IPS-18c (cell line): ENCODE results near the gene IL18R1.

ENCODE experiments used
- H3K4me3 ChIP-seq: 2 replicates; pipeline ENCODE4 v1.7.0; 2013; ENCODE audit warnings: low read depth, mild to moderate bottlenecking, low read length, moderate library complexity; ENCODE audit not compliant: insufficient read depth
- H3K9me3 ChIP-seq: one replicate; pipeline ENCODE4 v1.6.1; 2013; ENCODE audit warnings: mild to moderate bottlenecking, low read length, moderate library complexity; ENCODE audit not compliant: control insufficient read depth, insufficient read depth

Gene IL18R1

DNA sequence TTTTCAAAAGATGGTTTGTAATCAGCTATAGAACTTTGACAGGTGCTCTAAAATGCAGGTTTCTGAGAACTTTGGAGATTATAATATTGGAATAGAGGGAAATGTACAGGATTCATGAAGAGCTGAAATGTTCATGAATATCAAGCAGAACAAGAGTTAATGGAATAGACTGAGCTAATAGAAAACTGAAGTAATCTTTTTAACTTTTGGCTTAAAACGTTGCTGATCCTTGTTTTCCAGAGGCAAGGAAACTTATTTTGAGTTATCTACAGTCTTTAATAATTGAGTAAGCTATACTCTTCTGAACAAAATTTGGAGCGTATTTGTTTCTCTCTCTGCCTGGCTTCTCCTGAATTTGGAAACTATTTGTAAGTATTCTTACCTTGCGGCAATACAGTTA lies 56.6 kb downstream of the IL18R1 start:
- peaks cover 9% of the 10 kb centered on the region for H3K9me3 ChIP-seq
- no peak overlapping the region for H3K4me3 ChIP-seq

GRCh38 chr2:102417946-102418345 lies 62.4 kb downstream of the IL18R1 start:
- H3K4me3 ChIP-seq = no peak overlapping the region
- H3K9me3 ChIP-seq = peaks cover 3% of the 10 kb centered on the region

DNA sequence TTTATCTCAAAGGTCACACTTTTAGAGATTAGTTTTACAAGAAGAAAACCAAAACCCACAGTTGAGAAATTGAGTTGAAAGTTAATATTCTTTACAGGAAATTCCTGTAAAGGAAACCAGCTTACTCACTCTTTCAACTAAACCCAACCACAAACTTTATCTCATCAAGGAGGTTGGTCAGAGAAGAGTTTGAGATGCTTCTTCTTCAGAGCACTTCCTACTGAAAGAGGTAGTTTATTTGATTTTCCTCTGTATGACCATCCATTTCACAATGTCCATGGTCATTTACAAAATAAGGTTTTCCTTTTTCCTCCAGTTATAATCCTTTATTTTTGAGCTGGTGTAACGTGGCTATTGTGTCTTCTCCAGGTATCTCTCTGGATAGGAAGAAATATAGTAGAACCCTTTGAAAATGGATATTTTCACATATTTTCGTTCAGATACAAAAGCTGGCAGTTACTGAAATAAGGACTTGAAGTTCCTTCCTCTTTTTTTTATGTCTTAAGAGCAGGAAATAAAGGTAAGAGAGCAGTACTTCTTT lies 62.9 kb downstream of the IL18R1 start:
- no peak overlapping the region for H3K4me3 ChIP-seq
- peaks cover 3% of the 10 kb centered on the region for H3K9me3 ChIP-seq

DNA sequence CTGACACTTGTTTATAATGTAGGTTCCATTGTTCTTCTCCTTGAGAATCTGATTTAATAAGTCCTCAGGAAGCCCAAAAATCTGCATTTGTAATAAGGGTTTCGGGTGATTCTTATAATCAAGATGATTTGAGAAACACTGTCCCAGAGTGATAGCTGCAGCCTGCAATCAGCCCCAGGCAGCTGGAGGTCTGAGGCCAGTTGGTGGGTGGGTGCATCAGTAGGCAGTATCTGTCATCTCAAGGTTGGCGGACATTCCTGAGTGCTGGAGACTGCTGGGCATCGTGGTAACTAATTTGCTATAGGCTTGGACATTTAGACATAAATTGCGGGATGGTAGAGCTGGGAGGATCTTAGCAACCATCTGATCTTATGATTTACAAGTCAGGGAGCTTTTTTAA lies 64.7 kb downstream of the IL18R1 start:
- H3K9me3 ChIP-seq = no peaks in the 10 kb centered on the region
- H3K4me3 ChIP-seq = no peak overlapping the region

DNA sequence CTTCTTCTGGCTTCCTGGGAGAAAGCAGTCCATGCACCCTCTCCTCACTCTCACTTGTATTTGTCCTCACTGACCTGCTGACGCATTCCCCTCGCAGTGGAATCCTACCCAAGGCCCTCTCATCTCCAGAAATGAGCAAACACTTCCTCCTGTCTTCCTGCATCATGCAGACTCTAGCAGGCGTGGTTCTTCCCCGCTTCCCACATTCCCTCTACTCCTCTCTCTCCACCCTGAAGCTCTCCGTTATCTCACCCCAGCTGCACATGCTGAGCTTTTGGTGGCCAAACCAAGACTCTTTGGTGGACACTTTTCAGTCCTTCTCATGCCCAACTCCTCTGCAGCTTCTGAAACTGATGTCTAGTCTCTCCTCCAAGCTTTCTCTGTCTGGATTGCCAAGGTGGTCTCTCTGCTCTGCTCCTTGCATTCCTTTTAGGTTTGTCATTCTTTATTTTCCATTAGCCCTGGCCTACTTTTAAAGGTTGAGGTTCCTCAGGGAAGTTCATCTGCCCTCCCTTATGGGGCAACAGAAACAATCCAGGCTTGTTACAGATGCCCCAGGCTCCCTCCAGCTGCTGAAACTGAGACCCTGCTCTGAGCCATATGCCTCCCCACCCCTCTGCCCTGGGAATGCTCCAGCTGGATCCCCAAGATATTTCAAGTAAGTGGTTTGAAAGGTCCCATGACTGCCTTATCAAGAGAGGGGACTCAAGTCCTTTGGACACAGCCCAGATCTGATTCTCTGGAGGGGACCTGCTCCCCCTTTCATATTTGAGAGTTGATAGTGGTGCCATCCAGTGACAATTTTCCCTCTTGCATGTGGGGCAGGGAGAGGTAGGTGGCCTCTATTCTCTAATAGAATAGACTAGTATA lies 66.5 kb downstream of the IL18R1 start:
- Histone ChIP-seq H3K4me3 (no peak overlapping the region), H3K9me3 (no peaks in the 10 kb centered on the region)

DNA sequence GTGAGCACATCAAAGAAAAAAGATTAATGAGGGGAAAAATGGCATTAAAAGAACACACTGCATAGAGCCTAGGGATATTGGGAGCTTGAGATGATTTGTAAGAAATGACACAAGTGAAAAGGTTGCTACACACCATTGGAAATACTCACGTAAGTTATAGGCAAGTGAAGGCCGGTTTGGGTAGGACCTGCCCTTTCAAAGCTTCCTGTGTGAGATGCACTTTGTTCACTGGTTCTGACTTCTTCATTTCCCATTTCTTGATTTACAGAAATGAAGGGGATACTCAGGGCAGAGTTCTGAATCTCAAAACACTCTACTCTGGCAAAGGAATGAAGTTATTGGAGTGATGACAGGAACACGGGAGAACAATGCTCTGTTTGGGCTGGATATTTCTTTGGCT lies 67.3 kb downstream of the IL18R1 start, which contains the start of gene IL18RAP:
TSS of gene IL18RAP (plus strand) at position 251 of the 400 bp plus-strand sequence. CDS start at position 369, 118 bp downstream.
- no peak within 1 kb of the TSS for H3K4me3 ChIP-seq
- no peaks in the 10 kb centered on the region for H3K9me3 ChIP-seq

- no peak overlapping the region for H3K4me3 ChIP-seq
Observed at GRCh38 chr2:102423368-102423767, 67.8 kb downstream of the IL18R1 start.

DNA sequence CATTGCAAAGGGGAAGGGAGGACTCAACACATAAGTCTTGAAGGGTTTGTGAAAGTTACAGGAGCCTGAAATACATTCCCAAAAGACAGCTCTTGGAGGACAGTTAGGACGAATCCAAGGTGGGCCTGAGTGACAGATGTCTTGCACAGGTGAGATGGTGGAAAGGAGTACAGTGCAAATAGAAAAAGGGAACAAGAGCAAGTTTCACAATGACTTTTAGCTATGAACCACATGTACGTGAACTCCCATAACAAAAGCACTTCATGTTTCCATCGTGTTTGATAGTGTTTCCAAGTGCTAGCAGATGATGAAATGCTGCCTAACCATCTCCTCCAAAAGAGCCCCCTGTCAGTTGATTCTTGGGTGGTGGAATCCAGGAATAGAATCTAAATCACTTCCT lies 69.2 kb downstream of the IL18R1 start:
- Histone ChIP-seq H3K9me3 (no peaks in the 10 kb centered on the region), H3K4me3 (no peak overlapping the region)

More at GRCh38 chr2:102423368-102423767, 67.8 kb downstream of the IL18R1 start:
- H3K9me3 ChIP-seq = no peaks in the 10 kb centered on the region

DNA sequence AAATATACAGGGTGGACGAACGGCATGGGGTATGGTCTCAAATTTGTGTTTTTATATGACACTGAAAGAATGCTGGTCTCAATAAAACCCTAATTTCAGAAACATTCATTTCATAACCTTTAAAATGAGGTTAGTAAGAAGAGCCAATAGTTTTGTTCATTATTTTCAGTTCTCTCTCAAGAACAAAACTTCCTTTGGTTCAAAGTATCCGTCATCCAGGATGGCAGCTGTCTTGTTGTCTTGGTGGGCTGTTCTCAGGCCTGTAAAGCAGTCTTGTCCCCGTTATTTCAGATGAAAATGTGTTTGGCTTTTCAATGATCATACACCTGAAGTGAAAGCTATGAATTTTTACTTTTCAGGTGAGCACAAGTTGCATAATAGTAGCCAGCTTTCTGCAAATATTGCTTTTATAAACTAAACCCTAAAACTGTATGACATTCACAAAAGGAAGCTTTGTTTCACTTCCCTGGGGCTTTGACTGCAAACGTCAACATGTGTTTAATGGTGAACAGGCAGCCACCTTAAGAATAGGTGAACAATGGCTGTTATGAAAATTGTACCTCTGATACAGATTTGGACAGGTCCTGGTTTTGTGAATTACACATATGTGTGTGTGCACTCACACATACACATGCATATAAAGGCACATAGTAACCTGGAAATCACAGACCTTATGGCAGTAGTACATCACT lies 70.0 kb downstream of the IL18R1 start:
- no peak overlapping the region for H3K4me3 ChIP-seq

GRCh38 chr2:102427249-102427648 lies 71.7 kb downstream of the IL18R1 start:
- Histone ChIP-seq H3K4me3 (no peak overlapping the region), H3K9me3 (no peaks in the 10 kb centered on the region)

More for the DNA sequence above, 70.0 kb downstream of the IL18R1 start:
- no peaks in the 10 kb centered on the region for H3K9me3 ChIP-seq

- no peak overlapping the region for H3K4me3 ChIP-seq
- H3K9me3 ChIP-seq = no peaks in the 10 kb centered on the region
Observed at GRCh38 chr2:102428573-102428972, 73.0 kb downstream of the IL18R1 start.

DNA sequence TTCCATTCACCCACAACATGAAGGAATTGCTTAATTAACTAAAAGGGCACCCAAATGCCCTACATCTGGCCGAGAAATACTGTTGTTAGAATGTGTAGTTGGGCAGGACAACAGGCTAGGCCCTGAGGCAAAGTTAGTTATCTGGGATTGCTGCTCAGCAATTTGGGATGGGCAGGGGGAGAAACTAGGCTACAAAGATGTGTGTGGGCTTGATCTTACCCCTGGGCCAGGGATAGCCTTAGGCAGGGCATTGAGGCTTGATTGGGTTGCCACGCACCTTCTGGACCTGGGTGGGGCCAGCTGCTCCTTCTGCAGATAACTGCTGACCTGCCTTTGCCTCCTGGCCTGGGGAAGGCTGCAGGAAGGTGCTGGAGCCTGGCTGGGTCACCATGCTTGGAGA lies 76.8 kb downstream of the IL18R1 start:
- no peak overlapping the region for H3K4me3 ChIP-seq
- no peaks in the 10 kb centered on the region for H3K9me3 ChIP-seq

GRCh38 chr2:102433973-102434654 lies 78.5 kb downstream of the IL18R1 start:
- H3K4me3 ChIP-seq = no peak overlapping the region

DNA sequence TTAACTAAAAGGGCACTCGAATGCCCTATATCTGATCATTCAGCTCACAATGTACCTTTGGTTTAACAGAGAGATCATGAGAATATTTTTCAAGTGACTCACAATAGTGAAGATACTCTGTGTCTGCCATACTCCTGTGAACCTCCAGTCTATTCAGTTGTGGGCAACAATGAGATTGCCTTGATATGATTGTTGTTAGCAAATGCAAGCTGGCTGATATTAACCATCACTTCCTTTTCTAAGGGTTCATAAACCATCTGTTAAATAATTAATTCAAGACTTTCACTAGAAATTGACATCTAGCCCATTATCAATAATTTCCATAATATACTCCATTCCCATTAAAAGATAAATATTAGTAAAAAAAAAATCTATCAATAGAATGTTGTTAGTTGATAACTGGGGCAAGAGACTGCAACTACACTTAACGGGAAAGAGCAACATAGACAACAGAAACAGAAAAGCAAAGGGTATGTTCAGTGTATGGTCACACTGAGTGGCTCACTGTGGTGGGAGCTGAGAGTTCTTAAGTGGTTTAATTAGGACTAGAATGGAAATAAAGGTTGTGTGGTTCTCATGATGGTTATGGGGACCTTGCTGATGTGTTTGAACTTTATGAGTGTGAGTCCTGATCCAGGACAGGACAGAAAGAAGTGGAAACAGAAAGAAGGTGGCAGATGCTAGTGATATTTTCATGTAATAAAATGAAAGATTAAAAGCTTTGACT lies 79.2 kb downstream of the IL18R1 start:
- Histone ChIP-seq H3K9me3 (no peaks in the 10 kb centered on the region), H3K4me3 (no peak overlapping the region)

More at GRCh38 chr2:102433973-102434654, 78.5 kb downstream of the IL18R1 start:
- no peaks in the 10 kb centered on the region for H3K9me3 ChIP-seq

DNA sequence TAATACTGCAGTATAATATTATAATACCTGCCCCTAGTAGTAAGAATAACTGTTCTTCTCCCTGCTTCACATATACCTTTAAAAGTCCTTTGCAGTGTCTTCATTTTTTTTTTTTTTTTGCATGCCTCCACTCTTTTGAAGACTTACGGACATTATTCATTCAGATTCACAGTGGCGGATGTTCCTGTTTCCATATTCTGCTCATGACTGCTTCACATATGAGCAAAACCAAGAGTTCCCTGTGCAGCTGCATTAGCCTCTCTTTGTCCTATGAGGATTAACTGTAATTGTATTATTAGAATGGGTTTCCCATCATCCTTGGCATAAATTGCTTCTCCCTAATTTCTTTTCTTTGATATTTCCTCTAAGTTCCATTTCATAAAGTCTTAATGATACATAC lies 80.1 kb downstream of the IL18R1 start:
- no peaks in the 10 kb centered on the region for H3K9me3 ChIP-seq
- no peak overlapping the region for H3K4me3 ChIP-seq

GRCh38 chr2:102436323-102436722 lies 80.7 kb downstream of the IL18R1 start:
- H3K4me3 ChIP-seq = no peak overlapping the region
- no peaks in the 10 kb centered on the region for H3K9me3 ChIP-seq

- no peak overlapping the region for H3K4me3 ChIP-seq
- no peaks in the 10 kb centered on the region for H3K9me3 ChIP-seq
Observed at GRCh38 chr2:102437122-102437521, 81.5 kb downstream of the IL18R1 start.
